GM23248 (cell line): ENCODE data around the gene BIRC6.
"Not testable (repeated sequence)": the region's sequence is repeated elsewhere in the genome, so short reads cannot be mapped to it uniquely, and the experiment has no call there.

ENCODE experiments used
- EZH2 ChIP-seq: fragments of 200-600 bp; sonication (generic); IDR thresholded peaks from 2 replicates; pipeline ENCODE4 v1.6.1; 2018; ENCODE audit warnings: antibody characterized with exemption, mild to moderate bottlenecking; ENCODE audit not compliant: insufficient read depth, poor library complexity, severe bottlenecking
- EZH2phosphoT487 ChIP-seq: fragments of 200-600 bp; sonication (generic); IDR thresholded peaks from 2 replicates; pipeline ENCODE4 v1.6.1; 2018; ENCODE audit warnings: antibody characterized with exemption, moderate library complexity, mild to moderate bottlenecking, low read depth; ENCODE audit not compliant: insufficient read depth

DNA sequence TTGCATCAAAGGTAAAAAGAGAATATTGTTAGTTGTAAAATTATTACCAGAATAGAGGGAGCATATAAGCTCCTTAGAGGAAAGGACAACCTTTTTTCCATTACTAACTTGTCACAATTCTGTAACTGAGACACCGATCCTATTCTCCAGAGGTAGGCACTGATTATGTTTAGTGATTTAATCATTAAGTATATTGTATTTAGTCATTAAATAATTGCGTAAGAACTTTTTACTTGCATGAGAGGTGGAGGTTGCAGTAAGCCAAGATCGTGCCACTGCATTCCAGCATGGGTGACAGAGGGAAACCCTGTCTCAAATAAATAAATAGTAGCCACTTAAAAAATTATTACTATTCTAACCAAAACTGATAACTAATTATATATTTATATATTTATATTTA lies 195.7 kb downstream of the BIRC6 start:
- not testable (repeated sequence) for TF ChIP-seq EZH2phosphoT487, EZH2
